Fibroblast of lung (primary cell): ENCODE measurements around the gene PMAIP1. TPM values are rescaled to one million over a fixed set of nuclear protein-coding genes. Genes with fewer than 3 reads are reported as not detected.
A peak's percentile ranks its signal among the peaks of the same experiment; 100 is the strongest.

Experiments
- DNase-seq, 2 donors: peaks; one replicate each; pipeline versions ENCODE4 v3.0.0 to v3.0.0-alpha.2; 2010; ENCODE audit warnings: low read depth in 2 of 2
- H2AFZ ChIP-seq: 2 replicates; pipeline ENCODE4 v1.5.1; 2012; ENCODE audit warnings: low read length, control low read depth, inconsistent platforms
- H3K27ac ChIP-seq: 2 replicates; pipeline ENCODE4 v1.5.1; 2011; ENCODE audit warnings: low read length, control low read depth; ENCODE audit not compliant: insufficient read depth
- H3K27me3 ChIP-seq: 2 replicates; pipeline ENCODE4 v1.5.1; 2011; ENCODE audit warnings: mild to moderate bottlenecking, low read length; ENCODE audit not compliant: control insufficient read depth, insufficient read depth
- H3K36me3 ChIP-seq: 2 replicates; pipeline ENCODE4 v1.5.1; 2011; ENCODE audit warnings: low read length; ENCODE audit not compliant: control insufficient read depth, insufficient read depth
- H3K4me1 ChIP-seq: 2 replicates; pipeline ENCODE4 v1.5.1; 2011; ENCODE audit warnings: low read length; ENCODE audit not compliant: control insufficient read depth, insufficient read depth; ENCODE audit errors: extremely low read depth
- H3K4me2 ChIP-seq: 2 replicates; pipeline ENCODE4 v1.5.1; 2011; ENCODE audit warnings: low read length, control low read depth; ENCODE audit not compliant: insufficient read depth; ENCODE audit errors: extremely low read depth
- H3K4me3 ChIP-seq, 4 experiments: fragments of 200-600 bp in 1 of 4; sonication (generic) in 1 of 4; replicated peaks in 1 of 4; 2 replicates each; pipeline ENCODE4 v1.5.1; 2011 to 2016; ENCODE audit warnings: low read length in 4 of 4, low read depth in 3 of 4, mild to moderate bottlenecking in 3 of 4, control low read depth in 2 of 4, inconsistent platforms in 1 of 4, mixed read lengths in 1 of 4; ENCODE audit not compliant: insufficient read depth in 1 of 4; ENCODE audit errors: control extremely low read depth in 1 of 4
- H3K79me2 ChIP-seq: 2 replicates; pipeline ENCODE4 v1.5.1; 2012; ENCODE audit warnings: mild to moderate bottlenecking, low read length, inconsistent platforms; ENCODE audit not compliant: control insufficient read depth, insufficient read depth
- H3K9ac ChIP-seq: 2 replicates; pipeline ENCODE4 v1.5.1; 2011; ENCODE audit warnings: mild to moderate bottlenecking, low read length, control low read depth; ENCODE audit not compliant: insufficient read depth
- H3K9me3 ChIP-seq: 2 replicates; pipeline ENCODE4 v1.5.1; 2012; ENCODE audit warnings: low read depth, low read length; ENCODE audit not compliant: control insufficient read depth, insufficient read depth
- H4K20me1 ChIP-seq: 2 replicates; pipeline ENCODE4 v1.5.1; 2011; ENCODE audit warnings: low read length; ENCODE audit not compliant: control insufficient read depth, insufficient read depth; ENCODE audit errors: extremely low read depth
- EZH2 ChIP-seq: IDR thresholded peaks from 2 replicates; pipeline ENCODE4 v1.5.1; 2012; ENCODE audit warnings: low read length, control low read depth, mild to moderate bottlenecking; ENCODE audit errors: missing control alignments
- polyA plus RNA-seq, 2 donors: library from polyadenylated mRNA; depleted of rRNA in 1 of 2; stranded (reverse) in 1 of 2; unstranded in 1 of 2; fragments of >200 nt; gene quantifications; 2 replicates each; pipeline ENCODE4 v1.2.1, GENCODE V29; 2011 to 2012; ENCODE audit warnings: missing spikeins in 1 of 2
- total RNA-seq: library from RNA; depleted of rRNA; stranded (reverse); fragments of >200 nt; gene quantifications from 2 replicates; pipeline ENCODE4 v1.2.1, GENCODE V29; 2014
- TF ChIP-seq, protein P1 (sequence below), 2 donors: IDR thresholded peaks in 1 of 2; conservative IDR thresholded peaks in 1 of 2; 1 replicate in 1 of 2; 2 replicates in 1 of 2; pipeline ENCODE4 v1.5.1; 2011 to 2012; ENCODE audit warnings: low read length in 2 of 2, control low read depth in 1 of 2, inconsistent platforms in 1 of 2, low read depth in 1 of 2, mild to moderate bottlenecking in 1 of 2

PMAIP1 gene
- total and polyA plus RNA-seq, 2 donors (not counting 1 experiment from before 2014, with no cell fraction given) = 8.5 to 34.7 TPM

DNA sequence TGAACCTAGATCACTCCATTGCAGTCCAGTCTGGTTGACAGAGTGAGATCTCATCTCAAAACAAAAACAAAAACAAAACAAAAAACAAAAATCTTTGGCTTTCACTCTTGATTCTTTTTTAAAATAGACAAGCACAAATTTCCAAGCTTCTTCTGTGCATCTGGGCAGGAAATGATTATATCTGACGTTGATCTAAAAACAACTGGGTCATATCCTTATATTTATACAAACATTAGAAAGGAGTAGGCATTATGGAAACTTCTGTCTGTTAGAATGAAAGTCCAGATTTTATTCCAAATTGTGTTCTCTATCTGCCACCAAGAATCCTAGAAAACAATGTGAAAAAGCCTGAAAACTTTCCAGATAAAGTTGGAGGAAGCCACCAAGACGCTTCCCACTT is 26.2 kb upstream of the PMAIP1 start:
- Histone ChIP-seq H4K20me1 (no peaks in the 10 kb centered on the region), H3K4me2 (peak overlapping the region; percentile 42), H3K27ac (peak overlapping the region; percentile 54), H3K27me3 (no peaks in the 10 kb centered on the region), H3K9ac (no peak overlapping the region), H3K9me3 (no peaks in the 10 kb centered on the region), H3K4me3 (peak overlapping the region in 1 of 4 experiments; percentile 3), H3K79me2 (no peaks in the 10 kb centered on the region), H3K36me3 (no peaks in the 10 kb centered on the region), H2AFZ (peak overlapping the region; percentile 51), H3K4me1 (peaks cover under 1% of the 10 kb centered on the region)
- DNase-seq = no peak
- no peak for TF ChIP-seq EZH2
- TF ChIP-seq, protein P1, sequence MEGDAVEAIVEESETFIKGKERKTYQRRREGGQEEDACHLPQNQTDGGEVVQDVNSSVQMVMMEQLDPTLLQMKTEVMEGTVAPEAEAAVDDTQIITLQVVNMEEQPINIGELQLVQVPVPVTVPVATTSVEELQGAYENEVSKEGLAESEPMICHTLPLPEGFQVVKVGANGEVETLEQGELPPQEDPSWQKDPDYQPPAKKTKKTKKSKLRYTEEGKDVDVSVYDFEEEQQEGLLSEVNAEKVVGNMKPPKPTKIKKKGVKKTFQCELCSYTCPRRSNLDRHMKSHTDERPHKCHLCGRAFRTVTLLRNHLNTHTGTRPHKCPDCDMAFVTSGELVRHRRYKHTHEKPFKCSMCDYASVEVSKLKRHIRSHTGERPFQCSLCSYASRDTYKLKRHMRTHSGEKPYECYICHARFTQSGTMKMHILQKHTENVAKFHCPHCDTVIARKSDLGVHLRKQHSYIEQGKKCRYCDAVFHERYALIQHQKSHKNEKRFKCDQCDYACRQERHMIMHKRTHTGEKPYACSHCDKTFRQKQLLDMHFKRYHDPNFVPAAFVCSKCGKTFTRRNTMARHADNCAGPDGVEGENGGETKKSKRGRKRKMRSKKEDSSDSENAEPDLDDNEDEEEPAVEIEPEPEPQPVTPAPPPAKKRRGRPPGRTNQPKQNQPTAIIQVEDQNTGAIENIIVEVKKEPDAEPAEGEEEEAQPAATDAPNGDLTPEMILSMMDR (conservative IDR thresholded peaks at IDR 0.05 in 1 of 2, IDR thresholded peaks at IDR 0.05 in 1 of 2; ENCODE audit: low read depth in 1 of 2, low read length in 2 of 2) = no peak

DNA sequence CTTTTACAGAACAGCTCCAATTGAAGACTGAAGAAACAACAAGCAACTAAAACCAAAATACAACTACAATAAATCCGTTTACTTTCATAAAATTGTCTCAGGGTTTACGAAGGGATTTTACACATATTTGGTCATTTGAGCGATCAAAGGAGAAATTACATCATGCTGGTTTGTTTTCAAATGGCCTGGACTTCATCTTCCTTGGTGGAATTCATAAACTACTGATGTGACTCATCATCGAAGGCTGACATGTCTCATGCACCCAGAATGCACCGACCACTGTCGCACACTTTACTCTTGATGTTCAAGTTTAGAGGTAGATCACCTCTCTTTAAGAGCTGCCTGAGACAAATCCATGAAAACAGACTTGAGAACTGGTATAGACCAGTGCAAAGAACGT is 25.6 kb upstream of the PMAIP1 start:
- no peak overlapping the region for H2AFZ ChIP-seq
- no peak for TF ChIP-seq EZH2
- TF ChIP-seq, protein P1 (conservative IDR thresholded peaks at IDR 0.05 in 1 of 2, IDR thresholded peaks at IDR 0.05 in 1 of 2; ENCODE audit: low read depth in 1 of 2, low read length in 2 of 2) = no peak
- no peak overlapping the region for H3K9ac ChIP-seq
- peak overlapping the region; percentile 42 for H3K4me2 ChIP-seq
- no peaks in the 10 kb centered on the region for H3K36me3 ChIP-seq
- no peaks in the 10 kb centered on the region for H3K79me2 ChIP-seq
- DNase-seq = peak; percentile 92 to 94
- H3K4me1 ChIP-seq = peaks cover 2% of the 10 kb centered on the region
- no peaks in the 10 kb centered on the region for H4K20me1 ChIP-seq
- H3K9me3 ChIP-seq = no peaks in the 10 kb centered on the region
- H3K27ac ChIP-seq = peak overlapping the region; percentile 29
- peak overlapping the region in 1 of 4 experiments; percentile 3 for H3K4me3 ChIP-seq
- no peaks in the 10 kb centered on the region for H3K27me3 ChIP-seq

DNA sequence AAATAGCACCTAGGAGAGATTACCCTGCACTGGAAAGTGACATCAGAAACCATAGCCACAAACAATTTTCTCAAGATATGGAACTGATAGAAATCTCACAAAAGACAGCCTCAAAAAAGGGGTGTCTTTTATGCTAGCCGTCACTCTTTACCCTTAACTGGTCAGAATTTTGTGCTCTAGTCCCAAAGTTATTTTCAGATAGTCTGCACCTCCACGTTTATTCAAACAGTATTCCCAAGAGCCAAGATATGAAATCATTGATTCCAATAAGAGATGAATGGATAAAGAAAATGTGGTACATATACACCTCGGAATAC is 23.5 kb upstream of the PMAIP1 start:
- Histone ChIP-seq H3K4me1 (peaks cover 2% of the 10 kb centered on the region), H3K4me2 (no peak overlapping the region), H3K9ac (no peak overlapping the region), H3K79me2 (no peaks in the 10 kb centered on the region), H3K27me3 (no peaks in the 10 kb centered on the region), H3K9me3 (no peaks in the 10 kb centered on the region), H2AFZ (no peak overlapping the region), H3K36me3 (no peaks in the 10 kb centered on the region), H3K4me3 (no peak overlapping the region), H4K20me1 (no peaks in the 10 kb centered on the region), H3K27ac (no peak overlapping the region)
- TF ChIP-seq EZH2 = no peak
- TF ChIP-seq, protein P1 (conservative IDR thresholded peaks at IDR 0.05 in 1 of 2, IDR thresholded peaks at IDR 0.05 in 1 of 2; ENCODE audit: low read depth in 1 of 2, low read length in 2 of 2) = no peak
- DNase-seq = no peak
